ENCODE data around the gene SORCS2.

- TF ChIP-seq, protein P1, sequence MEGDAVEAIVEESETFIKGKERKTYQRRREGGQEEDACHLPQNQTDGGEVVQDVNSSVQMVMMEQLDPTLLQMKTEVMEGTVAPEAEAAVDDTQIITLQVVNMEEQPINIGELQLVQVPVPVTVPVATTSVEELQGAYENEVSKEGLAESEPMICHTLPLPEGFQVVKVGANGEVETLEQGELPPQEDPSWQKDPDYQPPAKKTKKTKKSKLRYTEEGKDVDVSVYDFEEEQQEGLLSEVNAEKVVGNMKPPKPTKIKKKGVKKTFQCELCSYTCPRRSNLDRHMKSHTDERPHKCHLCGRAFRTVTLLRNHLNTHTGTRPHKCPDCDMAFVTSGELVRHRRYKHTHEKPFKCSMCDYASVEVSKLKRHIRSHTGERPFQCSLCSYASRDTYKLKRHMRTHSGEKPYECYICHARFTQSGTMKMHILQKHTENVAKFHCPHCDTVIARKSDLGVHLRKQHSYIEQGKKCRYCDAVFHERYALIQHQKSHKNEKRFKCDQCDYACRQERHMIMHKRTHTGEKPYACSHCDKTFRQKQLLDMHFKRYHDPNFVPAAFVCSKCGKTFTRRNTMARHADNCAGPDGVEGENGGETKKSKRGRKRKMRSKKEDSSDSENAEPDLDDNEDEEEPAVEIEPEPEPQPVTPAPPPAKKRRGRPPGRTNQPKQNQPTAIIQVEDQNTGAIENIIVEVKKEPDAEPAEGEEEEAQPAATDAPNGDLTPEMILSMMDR (IDR thresholded peaks at IDR 0.05), result no peak
- TF ChIP-seq EZH2 (IDR thresholded peaks at IDR 0.05; ENCODE audit: borderline replicate concordance, insufficient read depth, low read depth, low read length, poor library complexity, severe bottlenecking), result no peak
Observed at GRCh38 chr4:7341491-7342222, 149.3 kb downstream of the SORCS2 start.
